Sigmoid colon (tissue), 4 donors: Measurements from ENCODE around the gene GADD45B.
"Not testable (repeated sequence)": the region's sequence is repeated elsewhere in the genome, so short reads cannot be mapped to it uniquely, and the experiment has no call there.

Source experiments
- CTCF ChIP-seq, 4 experiments: fragments of 450-650 bp in 3 of 4; fragments of 200-600 bp in 1 of 4; IDR thresholded peaks; one replicate each; pipeline ENCODE4 v1.5.1; 2016 to 2019; ENCODE audit warnings: antibody characterized with exemption in 4 of 4, mild to moderate bottlenecking in 3 of 4, moderate library complexity in 2 of 4
- EP300 ChIP-seq, 4 donors: sonication (generic); formaldehyde crosslinking; IDR thresholded peaks; one replicate each; pipeline ENCODE4 v1.6.1; 2017; ENCODE audit warnings: antibody characterized with exemption in 4 of 4
- POLR2A ChIP-seq, 2 donors: fragments of 450-650 bp; IDR thresholded peaks; one replicate each; pipeline ENCODE4 v1.6.1; 2016; ENCODE audit warnings: antibody characterized with exemption in 2 of 2, mild to moderate bottlenecking in 2 of 2, moderate library complexity in 2 of 2
- POLR2AphosphoS5 ChIP-seq, 4 donors: sonication (generic); formaldehyde crosslinking; IDR thresholded peaks; one replicate each; pipeline ENCODE4 v1.6.1; 2017; ENCODE audit warnings: antibody characterized with exemption in 4 of 4

GRCh38 chr19:2469915-2470200 is 6.1 kb upstream of the GADD45B start:
- TF ChIP-seq POLR2A, CTCF, EP300, POLR2AphosphoS5 (IDR thresholded peaks at IDR 0.05): not testable (repeated sequence)
